OCI-LY3 (cell line): ENCODE data around the gene SERPINB11.

Source experiments
- CTCF ChIP-seq: fragments of 200-600, 300-600 bp; sonication (generic); IDR thresholded peaks from 2 replicates; pipeline ENCODE4 v1.5.1; 2014; ENCODE audit warnings: antibody characterized with exemption, low read length, low read depth
- EZH2phosphoT487 ChIP-seq: fragments of 200-600 bp; shearing (Covaris generic); IDR thresholded peaks from 2 replicates; pipeline ENCODE4 v1.6.1; 2018; ENCODE audit warnings: antibody characterized with exemption, mixed run types, low read depth

- TF ChIP-seq CTCF (no peak), EZH2phosphoT487 (no peak)
Measured at GRCh38 chr18:63683152-63683551, 19.6 kb upstream of the SERPINB11 start.
